Brain microvascular endothelial cell (primary cell): Measurements from ENCODE around the gene POFUT2.

ENCODE experiments used
- DNase-seq: peaks from one replicate; pipeline ENCODE4 v3.0.0-alpha.2; 2020
- H3K27ac ChIP-seq: fragments of 250-450 bp; sonication (Bioruptor Pico); 2 replicates; pipeline ENCODE4 v1.5.1; 2020; ENCODE audit warnings: mild to moderate bottlenecking, moderate library complexity
- H3K27me3 ChIP-seq: fragments of 250-450 bp; sonication (Bioruptor Pico); replicated peaks from 2 replicates; pipeline ENCODE4 v1.5.1; 2020; ENCODE audit warnings: mild to moderate bottlenecking
- H3K36me3 ChIP-seq: fragments of 250-450 bp; sonication (Bioruptor Pico); replicated peaks from 2 replicates; pipeline ENCODE4 v1.5.1; 2020; ENCODE audit warnings: mild to moderate bottlenecking
- H3K4me3 ChIP-seq: 2 replicates; pipeline ENCODE4 v1.5.1; 2011; ENCODE audit warnings: low read depth, mild to moderate bottlenecking, control low read depth, low read length, moderate library complexity
- CTCF ChIP-seq: IDR thresholded peaks from 2 replicates; pipeline ENCODE4 v1.5.1; 2011; ENCODE audit warnings: low read depth, mild to moderate bottlenecking, moderate library complexity, low read length, control low read depth, inconsistent platforms; ENCODE audit errors: missing control alignments
- in situ Hi-C: cut with HindIII; loops from 2 replicates; pipeline ENCODE4 v1.10.0; 2017; ENCODE audit warnings: low sequenced_read_pairs, low pct_ligation_motif_present

The POFUT2 gene

GRCh38 chr21:45282283-45283034 lies 5.2 kb downstream of the POFUT2 start:
- H3K4me3 ChIP-seq, result no peak overlapping the region
- TF ChIP-seq CTCF, result no peak
- no peaks in the 10 kb centered on the region for H3K27me3 ChIP-seq
- peaks cover 72% of the 10 kb centered on the region for H3K36me3 ChIP-seq
- no peak for DNase-seq
- in situ Hi-C loops, result no loop called here
- H3K27ac ChIP-seq, result no peak overlapping the region

GRCh38 chr21:45281411-45282282 lies 6.0 kb downstream of the POFUT2 start:
- in situ Hi-C loops, result no loop called here
- DNase-seq, result no peak
- no peak for TF ChIP-seq CTCF
- Histone ChIP-seq H3K36me3 (peaks cover 80% of the 10 kb centered on the region), H3K4me3 (no peak overlapping the region), H3K27ac (no peak overlapping the region), H3K27me3 (no peaks in the 10 kb centered on the region)

- no peak for DNase-seq
- Histone ChIP-seq H3K36me3 (peaks cover 83% of the 10 kb centered on the region), H3K4me3 (no peak overlapping the region), H3K27ac (no peak overlapping the region), H3K27me3 (no peaks in the 10 kb centered on the region)
- TF ChIP-seq CTCF, result no peak
- in situ Hi-C loops, result no loop called here
Measured at GRCh38 chr21:45280969-45281368, 6.7 kb downstream of the POFUT2 start.

GRCh38 chr21:45280178-45280821 lies 7.4 kb downstream of the POFUT2 start:
- Histone ChIP-seq H3K27ac (no peak overlapping the region), H3K36me3 (peaks cover 82% of the 10 kb centered on the region), H3K4me3 (no peak overlapping the region), H3K27me3 (no peaks in the 10 kb centered on the region)
- TF ChIP-seq CTCF, result no peak
- in situ Hi-C loops, result no loop called here
- DNase-seq, result no peak

- TF ChIP-seq CTCF, result no peak
- H3K36me3 ChIP-seq, result peaks cover 82% of the 10 kb centered on the region
Measured at GRCh38 chr21:45279446-45280177, 8.1 kb downstream of the POFUT2 start.

More at GRCh38 chr21:45279446-45280177, 8.1 kb downstream of the POFUT2 start:
- H3K27ac ChIP-seq, result no peak overlapping the region
- DNase-seq, result no peak
- no peaks in the 10 kb centered on the region for H3K27me3 ChIP-seq
- H3K4me3 ChIP-seq, result no peak overlapping the region
- in situ Hi-C loops, result no loop called here
